GM12878 (cell line): ENCODE measurements around the gene DDIT3. TPM values are rescaled to one million over a fixed set of nuclear protein-coding genes. Genes with fewer than 3 reads are reported as not detected.
A peak's percentile ranks its signal among the peaks of the same experiment; 100 is the strongest.

Experiments used
- ATF3 ChIP-seq: IDR thresholded peaks from 2 replicates; pipeline ENCODE4 v1.6.1; 2011; ENCODE audit warnings: low read depth, mild to moderate bottlenecking, low read length, moderate library complexity, borderline replicate concordance; ENCODE audit errors: extremely low read depth
- E4F1 ChIP-seq: fragments of 450-650 bp; IDR thresholded peaks from 2 replicates; pipeline ENCODE4 v1.6.1; 2018; ENCODE audit warnings: borderline replicate concordance, mild to moderate bottlenecking; ENCODE audit not compliant: partially characterized antibody
- EP300 ChIP-seq, 2 experiments: fragments of 150-350 bp in 1 of 2; IDR thresholded peaks; 2 replicates each; pipeline ENCODE4 v1.6.1; 2011 to 2012; ENCODE audit warnings: low read depth in 2 of 2, low read length in 2 of 2, borderline replicate concordance in 1 of 2, improper control_type of control experiment in 1 of 2, inconsistent platforms in 1 of 2; ENCODE audit not compliant: control insufficient read depth in 1 of 2
- FOXK2 ChIP-seq: fragments of 450-650 bp; IDR thresholded peaks from 2 replicates; pipeline ENCODE4 v1.6.1; 2017; ENCODE audit warnings: mild to moderate bottlenecking, moderate library complexity
- HDAC2 ChIP-seq: fragments of 200-600 bp; sonication (generic); IDR thresholded peaks from 2 replicates; pipeline ENCODE4 v1.6.1; 2017
- IKZF2 ChIP-seq, 2 experiments: fragments of 450-650 bp; IDR thresholded peaks; 2 replicates each; pipeline ENCODE4 v1.6.1; 2017; ENCODE audit warnings: mild to moderate bottlenecking in 2 of 2, moderate library complexity in 2 of 2
- MEF2A ChIP-seq: IDR thresholded peaks from 2 replicates; pipeline ENCODE4 v1.6.1; 2011; ENCODE audit warnings: low read depth, mild to moderate bottlenecking, low read length, moderate library complexity; ENCODE audit not compliant: insufficient read depth
- MEF2B ChIP-seq: fragments of 450-650 bp; IDR thresholded peaks from 2 replicates; pipeline ENCODE4 v1.6.1; 2018; ENCODE audit warnings: mild to moderate bottlenecking, moderate library complexity; ENCODE audit not compliant: partially characterized antibody, poor library complexity, severe bottlenecking
- MTA3 ChIP-seq: IDR thresholded peaks from 2 replicates; pipeline ENCODE4 v1.6.1; 2012; ENCODE audit warnings: low read length, inconsistent platforms, borderline replicate concordance
- NFYA ChIP-seq: IDR thresholded peaks from 2 replicates; pipeline ENCODE4 v1.6.1; 2011; ENCODE audit warnings: low read depth, mild to moderate bottlenecking, low read length, improper control_type of control experiment, borderline replicate concordance
- NR2C1 ChIP-seq: fragments of 450-650 bp; IDR thresholded peaks from 2 replicates; pipeline ENCODE4 v1.6.1; 2017; ENCODE audit warnings: antibody characterized with exemption, mild to moderate bottlenecking, moderate library complexity
- NR2C2 ChIP-seq: IDR thresholded peaks from 2 replicates; pipeline ENCODE4 v1.6.1; 2011; ENCODE audit warnings: borderline replicate concordance, low read depth; ENCODE audit not compliant: control insufficient read depth, insufficient read length
- PAX5 ChIP-seq: IDR thresholded peaks from 2 replicates; pipeline ENCODE4 v1.6.1; 2011; ENCODE audit warnings: low read depth, low read length, borderline replicate concordance
- POLR2AphosphoS2 ChIP-seq: IDR thresholded peaks from 2 replicates; pipeline ENCODE4 v1.6.1; 2011; ENCODE audit warnings: low read depth, mild to moderate bottlenecking, low read length, improper control_type of control experiment, moderate library complexity
- POU2F2 ChIP-seq: IDR thresholded peaks from 3 replicates; pipeline ENCODE4 v1.6.1; 2011; ENCODE audit warnings: low read depth, mild to moderate bottlenecking, low read length, borderline replicate concordance
- RAD51 ChIP-seq: fragments of 450-650 bp; IDR thresholded peaks from 2 replicates; pipeline ENCODE4 v1.6.1; 2016; ENCODE audit warnings: moderate library complexity, mild to moderate bottlenecking, inconsistent platforms
- RCOR1 ChIP-seq: conservative IDR thresholded peaks from 2 replicates; pipeline ENCODE4 v1.6.1; 2012; ENCODE audit warnings: low read depth, low read length, improper control_type of control experiment
- SIN3A ChIP-seq: IDR thresholded peaks from 2 replicates; pipeline ENCODE4 v1.6.1; 2012; ENCODE audit warnings: low read depth, low read length, improper control_type of control experiment
- SKIL ChIP-seq: fragments of 450-650 bp; IDR thresholded peaks from 2 replicates; pipeline ENCODE4 v1.6.1; 2017; ENCODE audit warnings: mild to moderate bottlenecking, low read depth, inconsistent platforms; ENCODE audit not compliant: poor library complexity, severe bottlenecking
- SREBF2 ChIP-seq: IDR thresholded peaks from 2 replicates; pipeline ENCODE4 v1.6.1; 2012; ENCODE audit warnings: mild to moderate bottlenecking, low read length
- USF1 ChIP-seq: IDR thresholded peaks from 2 replicates; pipeline ENCODE4 v1.6.1; 2011; ENCODE audit warnings: borderline replicate concordance, low read depth, mild to moderate bottlenecking, moderate library complexity, mixed read lengths, low read length; ENCODE audit not compliant: insufficient read depth; ENCODE audit errors: extremely low read length
- YBX1 ChIP-seq: fragments of 450-650 bp; IDR thresholded peaks from 2 replicates; pipeline ENCODE4 v1.6.1; 2016; ENCODE audit warnings: antibody characterized with exemption
- ZNF217 ChIP-seq: fragments of 450-650 bp; IDR thresholded peaks from 2 replicates; pipeline ENCODE4 v1.6.1; 2017; ENCODE audit warnings: antibody characterized with exemption, mild to moderate bottlenecking
- ZNF274 ChIP-seq: IDR thresholded peaks from one replicate; pipeline ENCODE4 v1.8.0; 2011; ENCODE audit not compliant: insufficient read length, insufficient read depth
- polyA plus RNA-seq, 11 experiments: library from polyadenylated mRNA; depleted of rRNA in 4 of 11; unstranded in 6 of 11; stranded (reverse) in 5 of 11; fragments of >200 nt; fragmentation: Nextera tagmentation in 4 of 11; fragmentation: Illumina TruSeq in 1 of 11; extraction: Ambion mirVana in 4 of 11; extraction: Trizol in 1 of 11; gene quantifications; 1 replicate in 1 of 11; 2 replicates in 10 of 11; pipeline versions ENCODE4 v1.2.1 to v1.2.3, GENCODE V29; 2011 to 2016; ENCODE audit warnings: inconsistent platforms in 2 of 11, missing spikeins in 2 of 11, low read depth in 1 of 11
- total RNA-seq, 4 experiments: library from RNA; depleted of rRNA in 3 of 4; stranded (reverse); fragments of >200 nt in 3 of 4; fragmentation: Illumina TruSeq in 1 of 4; extraction: Trizol in 1 of 4; gene quantifications; 2 replicates each; pipeline versions ENCODE4 v1.2.1 to v1.2.3, GENCODE V29; 2013 to 2021

Gene DDIT3
- total and polyA plus RNA-seq, 10 of the 15 experiments (the other 5 are each of a cell fraction or from before 2014, with no cell fraction given), result 9.2 to 28.9 (median 15.5) TPM

- no peak for TF ChIP-seq E4F1
- no peak for TF ChIP-seq NR2C1
- TF ChIP-seq EP300 (IDR thresholded peaks at IDR 0.05; ENCODE audit: borderline replicate concordance in 1 of 2, control insufficient read depth in 1 of 2, low read depth in 2 of 2, low read length in 2 of 2), result no peak
- TF ChIP-seq POLR2AphosphoS2, result no peak
- TF ChIP-seq MTA3, result no peak
- no peak; the same call in 1 of the 2 replicates for TF ChIP-seq SIN3A
- no peak for TF ChIP-seq MEF2A
- 0 out of 2 replicates have a peak, but pooled peaks have one; percentile 56 for TF ChIP-seq ZNF217
- no peak for TF ChIP-seq ATF3
- no peak for TF ChIP-seq RAD51
- no peak for TF ChIP-seq POU2F2
- no peak for TF ChIP-seq NR2C2
- no peak for TF ChIP-seq MEF2B
- no peak for TF ChIP-seq FOXK2
- TF ChIP-seq YBX1, result no peak
- no peak for TF ChIP-seq PAX5
- TF ChIP-seq ZNF274, result no peak
- no peak for TF ChIP-seq RCOR1
- TF ChIP-seq NFYA, result no peak
- no peak for TF ChIP-seq HDAC2
- TF ChIP-seq IKZF2 (IDR thresholded peaks at IDR 0.05), result peak; percentile 74 to 82
- TF ChIP-seq SREBF2, result no peak
- no peak for TF ChIP-seq USF1
- no peak for TF ChIP-seq SKIL
Measured at GRCh38 chr12:57476162-57476992, 43.9 kb downstream of the DDIT3 start (continued).
